Cardiac ventricle fibroblast (primary cell): ENCODE data around the gene TSPY8. TPM values are rescaled to one million over a fixed set of nuclear protein-coding genes. Genes with fewer than 3 reads are reported as not detected.

Experiments used
- total RNA-seq: library from RNA; depleted of rRNA; stranded (reverse); fragments of >200 nt; gene quantifications from 2 replicates; pipeline ENCODE4 v1.2.3, GENCODE V29; 2015

The TSPY8 gene, protein sequence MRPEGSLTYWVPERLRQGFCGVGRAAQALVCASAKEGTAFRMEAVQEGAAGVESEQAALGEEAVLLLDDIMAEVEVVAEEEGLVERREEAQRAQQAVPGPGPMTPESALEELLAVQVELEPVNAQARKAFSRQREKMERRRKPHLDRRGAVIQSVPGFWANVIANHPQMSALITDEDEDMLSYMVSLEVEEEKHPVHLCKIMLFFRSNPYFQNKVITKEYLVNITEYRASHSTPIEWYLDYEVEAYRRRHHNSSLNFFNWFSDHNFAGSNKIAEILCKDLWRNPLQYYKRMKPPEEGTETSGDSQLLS
- total RNA-seq: not detected in 2 replicates

DNA sequence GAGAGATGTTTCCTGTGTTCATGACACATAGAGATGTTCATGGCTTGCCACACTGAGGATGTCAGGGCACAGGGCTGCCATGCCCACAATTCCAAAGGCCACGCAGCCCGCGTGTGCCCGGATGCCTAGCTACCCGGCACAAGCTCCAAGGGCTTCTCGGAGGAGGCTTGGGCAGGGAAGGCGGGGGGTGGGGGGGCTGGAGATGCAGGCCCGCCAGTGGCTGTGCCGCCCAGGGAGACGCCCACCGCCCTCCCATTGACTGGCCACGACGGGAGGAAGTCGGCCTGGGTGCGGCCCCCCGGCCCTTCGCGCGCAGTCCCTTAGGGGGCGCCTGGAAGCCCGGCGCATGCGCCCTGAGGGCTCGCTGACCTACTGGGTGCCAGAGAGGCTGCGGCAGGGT is at the start of gene TSPY8:
TSPY8 (plus strand) TSS at position 301 of the 400 bp plus-strand sequence; CDS start at position 347, 46 bp downstream.

DNA sequence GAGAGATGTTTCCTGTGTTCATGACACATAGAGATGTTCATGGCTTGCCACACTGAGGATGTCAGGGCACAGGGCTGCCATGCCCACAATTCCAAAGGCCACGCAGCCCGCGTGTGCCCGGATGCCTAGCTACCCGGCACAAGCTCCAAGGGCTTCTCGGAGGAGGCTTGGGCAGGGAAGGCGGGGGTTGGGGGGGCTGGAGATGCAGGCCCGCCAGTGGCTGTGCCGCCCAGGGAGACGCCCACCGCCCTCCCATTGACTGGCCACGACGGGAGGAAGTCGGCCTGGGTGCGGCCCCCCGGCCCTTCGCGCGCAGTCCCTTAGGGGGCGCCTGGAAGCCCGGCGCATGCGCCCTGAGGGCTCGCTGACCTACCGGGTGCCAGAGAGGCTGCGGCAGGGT is 20.4 kb upstream of the TSPY8 start, which contains the start of gene TSPY4:
TSPY4 (plus strand) TSS at position 301 of the 400 bp plus-strand sequence; CDS start at position 347, 46 bp downstream.

GRCh38 chrY:9398121-9398520 is 40.5 kb downstream of the TSPY8 start, which contains the start of gene TSPY3:
TSPY3 (plus strand) TSS chrY:9398421; CDS start chrY:9398467, 46 bp downstream.

Other genes with a start within 250 kb of the TSPY8 start
- gene TSPY4, start 20.3 kb upstream of the TSPY8 start, total RNA-seq: not detected in 2 replicates
- not detected in 2 replicates for gene TSPY3, start 40.6 kb downstream of the TSPY8 start, total RNA-seq
- not detected in 2 replicates for gene TSPY1, start 109.2 kb downstream of the TSPY8 start, total RNA-seq
- not detected in 2 replicates for gene TSPY9, start 129.5 kb downstream of the TSPY8 start, total RNA-seq
- not detected in 2 replicates for gene TSPY10, start 170.1 kb downstream of the TSPY8 start, total RNA-seq